ENCODE measurements around the gene GLMN. TPM values are rescaled to one million over a fixed set of nuclear protein-coding genes. Genes with fewer than 3 reads are reported as not detected.

GLMN gene
- total RNA-seq, 1 experiment from 2014 or later = 23.2 TPM

Other genes starting within 250 kb of the GLMN start
- gene SETSIP, start 223.6 kb downstream of the GLMN start, total RNA-seq (2014; rRNA removed; shearing (Covaris generic)) = 0.52 TPM in 1 of 2 replicates, not detected in the other
- 3.0 and 7.9 TPM in 2 replicates for gene BTBD8, start 218.6 kb downstream of the GLMN start, total RNA-seq (2014; rRNA removed; shearing (Covaris generic))
- not detected in 2 replicates for gene C1orf146, start 81.1 kb downstream of the GLMN start, total RNA-seq (2014; rRNA removed; shearing (Covaris generic))
- gene RPAP2, start 72 bp upstream of the GLMN start, total RNA-seq (2014; rRNA removed; shearing (Covaris generic)) = 28.3 and 35.4 TPM in 2 replicates
- 0.11 and 0.48 TPM in 2 replicates for gene GFI1, start 187.9 kb upstream of the GLMN start, total RNA-seq (2014; rRNA removed; shearing (Covaris generic))

Measured in H7 (cell line).